GM23248 (cell line): Measurements from ENCODE around the gene OR5K2.

ENCODE experiments used
- EZH2 ChIP-seq: fragments of 200-600 bp; sonication (generic); IDR thresholded peaks from 2 replicates; pipeline ENCODE4 v1.6.1; 2018; ENCODE audit warnings: antibody characterized with exemption, mild to moderate bottlenecking; ENCODE audit not compliant: insufficient read depth, poor library complexity, severe bottlenecking
- EZH2phosphoT487 ChIP-seq: fragments of 200-600 bp; sonication (generic); IDR thresholded peaks from 2 replicates; pipeline ENCODE4 v1.6.1; 2018; ENCODE audit warnings: antibody characterized with exemption, moderate library complexity, mild to moderate bottlenecking, low read depth; ENCODE audit not compliant: insufficient read depth

GRCh38 chr3:98528474-98529346, 31.2 kb downstream of the OR5K2 start:
- no peak for TF ChIP-seq EZH2
- TF ChIP-seq EZH2phosphoT487, result no peak
